HPDE6-E6E7 (cell line): ENCODE measurements around the gene ABCA1.
"Not testable (repeated sequence)": the region's sequence is repeated elsewhere in the genome, so short reads cannot be mapped to it uniquely, and the experiment has no call there.

Experiments
- DNase-seq: peaks from one replicate; pipeline ENCODE4 v3.0.0; 2011; ENCODE audit warnings: missing footprints; ENCODE audit errors: extremely low spot score

The ABCA1 gene

GRCh38 chr9:104872656-104873488 lies 55.1 kb downstream of the ABCA1 start:
- peak; percentile 80 for DNase-seq

GRCh38 chr9:104871961-104872527 lies 55.9 kb downstream of the ABCA1 start:
- DNase-seq, result no peak

GRCh38 chr9:104869811-104870210 lies 58.1 kb downstream of the ABCA1 start:
- DNase-seq, result no peak

DNA sequence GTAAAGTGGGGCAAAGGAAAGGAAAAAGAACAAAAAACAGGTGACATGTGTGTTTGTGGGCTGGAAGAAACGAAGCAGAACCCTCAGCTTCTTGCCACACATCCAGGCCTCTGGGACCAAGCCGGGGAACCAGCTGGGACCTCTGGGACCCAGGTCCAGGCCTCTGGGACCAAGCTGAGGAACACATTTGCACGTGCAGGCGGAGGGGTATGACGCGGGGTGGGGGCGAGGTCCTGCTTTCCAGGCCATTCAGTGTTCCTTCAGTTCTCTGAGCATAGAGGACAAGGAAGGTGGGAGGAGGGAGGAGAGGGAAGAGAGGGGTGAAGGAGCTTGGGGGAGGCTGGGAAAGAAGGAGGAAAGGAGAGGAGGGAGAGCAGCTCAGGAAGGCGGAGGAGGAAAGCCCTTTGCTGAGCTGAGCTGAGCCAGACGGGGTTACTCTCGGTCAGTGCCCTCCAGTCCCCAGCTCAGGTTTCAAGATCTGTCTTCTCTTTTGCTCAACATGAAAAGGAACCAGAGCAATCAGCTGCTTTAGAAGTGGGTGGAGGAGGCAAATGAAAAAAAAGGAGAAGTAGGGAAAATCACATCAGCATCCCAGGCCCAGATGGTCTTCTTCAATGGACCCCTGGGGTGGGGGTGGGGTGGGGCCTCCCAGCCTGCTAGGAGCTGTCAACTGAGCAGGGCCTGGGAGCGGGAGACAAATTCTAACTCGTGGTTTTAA lies 59.1 kb downstream of the ABCA1 start:
- DNase-seq, result peak; percentile 83

DNA sequence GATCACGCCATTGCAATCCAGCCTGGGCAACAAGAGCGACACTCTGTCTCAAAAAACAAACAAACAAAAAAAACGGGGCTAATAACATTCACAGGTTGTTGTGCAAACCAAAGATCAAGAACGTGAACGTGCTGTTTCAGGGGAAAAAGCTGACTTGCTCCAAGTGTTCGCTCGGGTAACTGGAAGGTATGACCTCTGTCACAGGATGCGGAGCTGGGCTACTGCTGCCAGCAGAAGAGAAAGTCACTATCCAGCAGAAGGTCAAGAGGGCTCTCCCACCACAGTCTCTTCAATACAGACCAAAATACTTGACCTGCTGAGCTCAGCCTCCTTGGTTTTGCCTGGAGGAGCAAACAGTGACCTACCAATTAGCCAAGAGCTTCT lies 59.7 kb downstream of the ABCA1 start:
- DNase-seq, result no peak

GRCh38 chr9:104866191-104866590 lies 61.8 kb downstream of the ABCA1 start:
- no peak for DNase-seq

DNA sequence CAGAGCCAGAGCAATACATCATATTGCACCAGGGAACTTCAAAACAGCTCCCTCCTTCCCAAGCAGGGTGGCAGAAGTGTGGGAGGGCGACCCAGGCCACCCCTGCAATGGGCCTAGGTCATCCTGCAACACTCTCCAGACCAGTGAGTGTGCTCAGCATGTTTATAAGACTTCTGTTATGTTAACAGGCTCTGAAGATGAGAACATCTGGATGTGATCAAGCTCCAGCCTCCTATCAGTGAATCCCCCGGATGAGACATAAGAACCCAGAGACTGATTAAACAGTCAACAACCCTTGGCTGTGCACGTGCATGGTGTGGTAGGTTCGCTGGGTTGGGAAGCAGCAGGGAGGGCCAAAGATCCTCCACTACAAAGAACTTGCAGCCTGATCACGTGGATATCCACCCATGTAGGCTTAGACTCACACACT lies 63.3 kb downstream of the ABCA1 start:
- DNase-seq, result no peak

- peak; percentile 64 for DNase-seq
Observed at GRCh38 chr9:104863180-104863883, 64.6 kb downstream of the ABCA1 start.

GRCh38 chr9:104861397-104861796 lies 66.6 kb downstream of the ABCA1 start:
- DNase-seq, result no peak

GRCh38 chr9:104860263-104860662 lies 67.7 kb downstream of the ABCA1 start:
- no peak for DNase-seq

- DNase-seq, result no peak
Observed at GRCh38 chr9:104858846-104859245, 69.1 kb downstream of the ABCA1 start.

- DNase-seq, result no peak
Observed at GRCh38 chr9:104858271-104858670, 69.7 kb downstream of the ABCA1 start.

DNA sequence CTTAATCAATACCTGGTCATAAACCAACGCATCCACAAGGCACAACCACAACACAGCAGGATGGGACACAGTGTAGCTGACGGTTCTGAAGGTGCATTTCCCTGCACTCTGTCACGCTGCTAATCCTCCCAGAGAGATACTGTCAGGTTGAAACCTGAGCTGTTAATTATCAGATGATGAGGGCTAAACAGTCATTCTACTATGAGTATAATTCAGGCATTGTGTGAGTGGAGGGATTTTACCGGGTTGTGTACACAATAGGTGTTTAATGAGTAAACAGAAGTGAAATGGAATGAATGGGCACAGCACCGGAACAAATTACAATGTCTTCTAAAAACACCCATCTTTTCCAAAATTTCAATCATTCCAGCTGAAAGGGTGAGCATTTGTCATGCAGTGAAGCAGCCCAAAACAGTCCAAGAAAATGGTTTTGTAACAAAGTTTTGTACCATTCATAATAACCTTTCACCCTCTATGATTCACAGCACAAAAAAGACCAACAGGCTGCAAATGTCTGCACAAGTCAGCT lies 71.5 kb downstream of the ABCA1 start:
- DNase-seq, result peak; percentile 45

- no peak for DNase-seq
Observed at GRCh38 chr9:104855807-104856206, 72.1 kb downstream of the ABCA1 start.

DNA sequence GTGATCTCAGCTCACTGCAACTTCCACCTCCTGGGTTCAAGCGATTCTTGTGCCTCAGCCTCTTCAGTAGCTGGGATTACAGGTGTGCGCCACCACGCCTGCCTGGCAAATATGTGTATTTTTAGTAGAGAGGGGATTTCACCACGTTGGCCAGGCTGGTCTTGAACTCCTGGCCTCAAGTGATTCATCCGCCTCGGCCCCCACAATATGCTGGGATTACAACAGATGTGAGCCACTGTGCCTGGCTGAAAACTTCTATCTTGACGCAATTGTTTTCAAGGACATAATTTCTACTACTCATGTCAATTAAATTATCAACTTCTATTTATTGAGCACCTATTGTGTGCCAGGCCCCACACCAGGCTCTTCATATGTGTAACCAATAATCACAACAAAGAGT lies 72.7 kb downstream of the ABCA1 start:
- DNase-seq, result not testable (repeated sequence)

- DNase-seq, result peak; percentile 72
Observed at GRCh38 chr9:104854613-104855012, 73.3 kb downstream of the ABCA1 start.

- no peak for DNase-seq
Observed at GRCh38 chr9:104853683-104854082, 74.3 kb downstream of the ABCA1 start.

DNA sequence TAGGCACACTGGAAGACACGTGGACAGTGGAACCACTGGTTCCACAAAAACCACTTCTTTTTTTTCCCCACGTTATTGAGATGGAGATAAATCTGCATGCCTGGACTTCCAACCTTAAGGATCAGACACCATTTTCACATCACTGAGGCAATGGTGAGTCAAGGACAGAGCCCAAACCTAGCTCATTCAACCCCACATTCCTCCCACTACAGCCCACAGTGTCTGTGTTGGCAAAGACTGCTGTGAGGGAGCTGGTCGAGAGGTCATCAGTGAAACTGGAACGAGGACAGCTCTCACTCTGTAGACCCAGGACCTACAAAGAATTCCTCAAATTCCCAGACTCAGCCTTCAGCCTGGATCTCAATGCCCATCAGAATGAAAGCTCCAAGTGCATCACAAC lies 74.8 kb downstream of the ABCA1 start:
- DNase-seq, result no peak

GRCh38 chr9:104851546-104851920 lies 76.4 kb downstream of the ABCA1 start:
- DNase-seq, result no peak

DNA sequence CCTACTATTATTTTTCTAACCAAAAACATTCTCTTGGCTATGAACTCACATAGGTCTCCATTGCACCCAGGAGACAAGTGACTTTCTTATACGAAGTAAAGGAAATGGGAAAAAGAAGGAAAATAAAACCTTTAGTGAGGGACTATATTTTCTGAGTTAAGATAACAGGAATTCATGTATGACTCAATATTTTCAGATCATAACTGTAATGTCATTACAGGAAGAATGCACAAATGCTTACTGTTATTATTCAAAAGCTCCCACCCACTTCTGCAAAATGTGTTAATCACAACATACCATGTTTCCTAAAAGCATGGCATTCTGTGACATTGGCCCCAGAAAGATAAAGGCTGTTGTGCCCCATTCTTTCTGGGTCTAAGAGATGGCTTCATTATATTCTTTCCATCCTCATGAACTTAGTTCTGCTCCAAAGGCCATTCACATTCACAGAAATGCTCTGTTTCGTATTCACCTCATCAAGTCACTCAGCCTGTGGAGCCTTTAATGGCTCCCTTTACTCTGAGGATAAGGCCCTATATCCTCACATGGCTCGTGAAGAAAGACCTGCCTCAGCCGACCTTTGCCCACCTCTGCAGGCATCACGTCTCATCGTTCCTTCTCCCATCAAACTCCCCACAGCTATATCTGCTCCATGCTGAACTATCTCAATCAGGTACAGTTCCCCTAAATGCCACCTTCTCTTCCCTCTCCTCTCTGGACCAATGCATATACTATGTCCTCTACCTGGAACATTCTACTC lies 77.0 kb downstream of the ABCA1 start:
- no peak for DNase-seq

DNA sequence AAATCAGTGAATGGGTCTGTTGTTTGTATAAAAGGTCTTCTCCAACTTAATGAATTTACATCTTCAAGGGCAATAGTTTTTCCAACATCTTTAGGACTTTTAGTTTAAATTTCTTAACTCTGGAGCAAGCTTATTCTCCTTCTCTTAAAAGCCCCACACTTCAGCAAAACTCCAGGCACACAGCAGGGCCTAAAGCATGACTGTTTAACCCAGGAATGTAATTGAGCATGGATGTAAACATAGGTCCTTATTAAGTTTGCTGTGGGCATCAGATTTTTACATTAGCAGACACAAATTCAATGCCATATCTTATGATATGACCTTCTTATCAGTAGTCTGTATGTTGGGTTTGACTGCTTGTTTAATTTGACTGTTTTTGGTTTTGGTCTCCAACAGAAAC lies 78.9 kb downstream of the ABCA1 start:
- DNase-seq, result no peak
